HepG2 (cell line): Measurements from ENCODE around the gene SH3D19. TPM values are rescaled to one million over a fixed set of nuclear protein-coding genes. Genes with fewer than 3 reads are reported as not detected.
A peak's percentile ranks its signal among the peaks of the same experiment; 100 is the strongest.

ENCODE experiments used
- ATAC-seq: fragments of 200-7000 bp; cut with Tn5 transposase; 3 replicates; pipeline ENCODE4 v1.9.1; 2020; ENCODE audit warnings: mild to moderate bottlenecking, moderate library complexity
- BruUV-seq: library from RNA; stranded (reverse); fragments of 400-500 nt; replicated peaks from 2 replicates; lab custom pipeline; 2021; lab: Mats Ljungman, UMichigan
- CTCF ChIA-PET: fragments of 300-600 bp; formaldehyde crosslinking; extraction: SDS; loops from one replicate; lab custom pipeline; 2021; ENCODE audit warnings: low total read pairs, inconsistent platforms, low intra/inter-chr PET ratio; lab: Yijun Ruan, JAX
- POLR2A ChIA-PET: fragments of 350-600 bp; sonication (Branson Sonifier 250); formaldehyde crosslinking; loops from one replicate; lab custom pipeline; 2020; ENCODE audit warnings: antibody characterized with exemption, inconsistent platforms; lab: Yijun Ruan, JAX
- DNase-seq: peaks from one replicate; pipeline ENCODE4 v3.0.0-alpha.2; 2015; ENCODE audit warnings: low spot score
- FAIRE-seq: peaks from 3 replicates; lab custom pipeline; 2011; peaks lifted over from hg19 to GRCh38; lab: Jason Lieb, UNC
- H2AFZ ChIP-seq: one replicate; pipeline ENCODE4 v1.6.1; 2011; ENCODE audit warnings: low read length, inconsistent platforms
- H3K27ac ChIP-seq: fragments of 300-600 bp; 3 replicates; pipeline ENCODE4 v1.8.0; 2011; ENCODE audit warnings: mixed run types, mild to moderate bottlenecking, mixed read lengths, low read length, inconsistent platforms; ENCODE audit not compliant: insufficient read depth; ENCODE audit errors: extremely low read length
- H3K27me3 ChIP-seq, 2 experiments: fragments of 200-600 bp in 1 of 2; 2 replicates in 1 of 2; 3 replicates in 1 of 2; pipeline versions ENCODE4 v1.6.0 to v1.8.0; 2011; ENCODE audit warnings: low read length in 2 of 2, mild to moderate bottlenecking in 2 of 2, moderate library complexity in 2 of 2, inconsistent platforms in 1 of 2; ENCODE audit not compliant: insufficient read depth in 2 of 2, control insufficient read depth in 1 of 2
- H3K36me3 ChIP-seq, 2 experiments: fragments of 200-600 bp in 1 of 2; replicated peaks in 1 of 2; 2 replicates in 1 of 2; 3 replicates in 1 of 2; pipeline versions ENCODE4 v1.5.1 to v1.8.0; 2011; ENCODE audit warnings: low read length in 2 of 2, inconsistent platforms in 1 of 2; ENCODE audit not compliant: insufficient read depth in 2 of 2, control insufficient read depth in 1 of 2
- H3K4me1 ChIP-seq: 2 replicates; pipeline ENCODE4 v1.5.1; 2012; ENCODE audit warnings: low read length, inconsistent platforms; ENCODE audit not compliant: insufficient read depth
- H3K4me2 ChIP-seq: 2 replicates; pipeline ENCODE4 v1.6.0; 2011; ENCODE audit warnings: low read depth, low read length, inconsistent platforms
- H3K4me3 ChIP-seq, 3 experiments: fragments of 200-600 bp in 1 of 3; sonication (generic), shearing (Covaris generic) in 1 of 3; replicated peaks in 1 of 3; 2 replicates each; pipeline ENCODE4 v1.5.1; 2011 to 2016; ENCODE audit warnings: low read length in 3 of 3, inconsistent platforms in 2 of 3, low read depth in 2 of 3, mild to moderate bottlenecking in 2 of 3, control low read depth in 1 of 3, mixed read lengths in 1 of 3; ENCODE audit not compliant: insufficient read depth in 1 of 3
- H3K79me2 ChIP-seq: one replicate; pipeline ENCODE4 v1.6.1; 2011; ENCODE audit warnings: low read length, inconsistent platforms; ENCODE audit not compliant: insufficient read depth
- H3K9ac ChIP-seq: 2 replicates; pipeline ENCODE4 v1.6.0; 2011; ENCODE audit warnings: mild to moderate bottlenecking, low read depth, low read length, inconsistent platforms; ENCODE audit not compliant: insufficient read depth
- H3K9me3 ChIP-seq: 2 replicates; pipeline ENCODE4 v1.5.1; 2012; ENCODE audit warnings: mild to moderate bottlenecking, low read length
- H4K20me1 ChIP-seq: 2 replicates; pipeline ENCODE4 v1.6.0; 2011; ENCODE audit warnings: inconsistent platforms, mild to moderate bottlenecking, low read length, moderate library complexity; ENCODE audit not compliant: insufficient read depth
- CCDC6 ChIP-seq: sonication (generic); formaldehyde crosslinking; IDR thresholded peaks from 2 replicates; pipeline ENCODE4 v1.8.1; 2022; ENCODE audit warnings: mild to moderate bottlenecking, missing genetic modification reagents, moderate library complexity
- CEBPB ChIP-seq: IDR thresholded peaks from 2 replicates; pipeline ENCODE4 v1.6.1; 2011; ENCODE audit warnings: low read depth, low read length, improper control_type of control experiment, borderline replicate concordance
- CEBPG ChIP-seq: IDR thresholded peaks from 2 replicates; pipeline ENCODE4 v1.6.1; 2016
- DZIP1 ChIP-seq: sonication (generic); formaldehyde crosslinking; IDR thresholded peaks from 2 replicates; pipeline ENCODE4 v1.5.0; 2020; ENCODE audit warnings: mild to moderate bottlenecking, missing genetic modification reagents
- HDAC2 ChIP-seq: sonication (generic); formaldehyde crosslinking; IDR thresholded peaks from 2 replicates; pipeline ENCODE4 v1.4.0; 2020; ENCODE audit warnings: missing genetic modification reagents
- RXRB ChIP-seq: IDR thresholded peaks from 2 replicates; pipeline ENCODE4 v1.6.1; 2016; ENCODE audit warnings: borderline replicate concordance, missing genetic modification reagents, missing compliant biosample characterization
- SRSF4 ChIP-seq: fragments of 200-400 bp; formaldehyde crosslinking; IDR thresholded peaks from one replicate; pipeline ENCODE4 v1.6.1; 2018; ENCODE audit warnings: mild to moderate bottlenecking, low read depth, low read length, moderate library complexity; ENCODE audit not compliant: poor library complexity, severe bottlenecking
- WGBS: methylation state at CpG from one replicate; pipeline ENCODE4 v1.1.6; 2017; ENCODE audit warnings: low lambda C conversion rate; 5-methylcytosine and 5-hydroxymethylcytosine counted together
- in situ Hi-C: cut with HindIII; loops from 2 replicates; pipeline ENCODE4 v1.10.0; 2017; ENCODE audit warnings: low pct_unique_long_range_greater_than_20kb; ENCODE audit not compliant: extremely low pct_ligation_motif_present
- intact Hi-C: fragments of 100-400 bp; cut with micrococcal nuclease; formaldehyde crosslinking; loops from one replicate; pipeline ENCODE4 v1.10.0; 2022; ENCODE audit not compliant: unreplicated experiment
- polyA plus RNA-seq, 8 experiments: library from polyadenylated mRNA; depleted of rRNA in 3 of 8; stranded (reverse) in 7 of 8; unstranded in 1 of 8; fragments of >200 nt; fragmentation: Illumina TruSeq in 4 of 8; extraction: Trizol in 4 of 8; gene quantifications; 2 replicates each; pipeline versions ENCODE4 v1.2.1 to v1.2.3, GENCODE V29; 2011 to 2016; ENCODE audit warnings: low read depth in 4 of 8, missing spikeins in 1 of 8, mixed read lengths in 1 of 8; ENCODE audit not compliant: insufficient read depth in 1 of 8
- total RNA-seq, 5 experiments: library from RNA; depleted of rRNA; stranded (reverse); fragments of >200 nt; fragmentation: Illumina TruSeq; extraction: Trizol; gene quantifications; 2 replicates each; pipeline ENCODE4 v1.2.3, GENCODE V29; 2016; ENCODE audit warnings: low read depth in 1 of 5
- TF ChIP-seq, protein P1 (sequence below): sonication (generic); formaldehyde crosslinking; IDR thresholded peaks from 2 replicates; pipeline ENCODE4 v1.5.0; 2020; ENCODE audit warnings: mild to moderate bottlenecking, missing genetic modification reagents, borderline replicate concordance
- TF ChIP-seq, protein P2 (sequence below): sonication (generic); formaldehyde crosslinking; IDR thresholded peaks from 2 replicates; pipeline ENCODE4 v1.8.0; 2022; ENCODE audit warnings: low read depth, missing genetic modification reagents

The SH3D19 gene
- total and polyA plus RNA-seq, 2 of the 13 experiments (the other 11 are each of a cell fraction or from before 2014, with no cell fraction given), result 31.2 to 38.0 TPM

- TF ChIP-seq, protein P1, sequence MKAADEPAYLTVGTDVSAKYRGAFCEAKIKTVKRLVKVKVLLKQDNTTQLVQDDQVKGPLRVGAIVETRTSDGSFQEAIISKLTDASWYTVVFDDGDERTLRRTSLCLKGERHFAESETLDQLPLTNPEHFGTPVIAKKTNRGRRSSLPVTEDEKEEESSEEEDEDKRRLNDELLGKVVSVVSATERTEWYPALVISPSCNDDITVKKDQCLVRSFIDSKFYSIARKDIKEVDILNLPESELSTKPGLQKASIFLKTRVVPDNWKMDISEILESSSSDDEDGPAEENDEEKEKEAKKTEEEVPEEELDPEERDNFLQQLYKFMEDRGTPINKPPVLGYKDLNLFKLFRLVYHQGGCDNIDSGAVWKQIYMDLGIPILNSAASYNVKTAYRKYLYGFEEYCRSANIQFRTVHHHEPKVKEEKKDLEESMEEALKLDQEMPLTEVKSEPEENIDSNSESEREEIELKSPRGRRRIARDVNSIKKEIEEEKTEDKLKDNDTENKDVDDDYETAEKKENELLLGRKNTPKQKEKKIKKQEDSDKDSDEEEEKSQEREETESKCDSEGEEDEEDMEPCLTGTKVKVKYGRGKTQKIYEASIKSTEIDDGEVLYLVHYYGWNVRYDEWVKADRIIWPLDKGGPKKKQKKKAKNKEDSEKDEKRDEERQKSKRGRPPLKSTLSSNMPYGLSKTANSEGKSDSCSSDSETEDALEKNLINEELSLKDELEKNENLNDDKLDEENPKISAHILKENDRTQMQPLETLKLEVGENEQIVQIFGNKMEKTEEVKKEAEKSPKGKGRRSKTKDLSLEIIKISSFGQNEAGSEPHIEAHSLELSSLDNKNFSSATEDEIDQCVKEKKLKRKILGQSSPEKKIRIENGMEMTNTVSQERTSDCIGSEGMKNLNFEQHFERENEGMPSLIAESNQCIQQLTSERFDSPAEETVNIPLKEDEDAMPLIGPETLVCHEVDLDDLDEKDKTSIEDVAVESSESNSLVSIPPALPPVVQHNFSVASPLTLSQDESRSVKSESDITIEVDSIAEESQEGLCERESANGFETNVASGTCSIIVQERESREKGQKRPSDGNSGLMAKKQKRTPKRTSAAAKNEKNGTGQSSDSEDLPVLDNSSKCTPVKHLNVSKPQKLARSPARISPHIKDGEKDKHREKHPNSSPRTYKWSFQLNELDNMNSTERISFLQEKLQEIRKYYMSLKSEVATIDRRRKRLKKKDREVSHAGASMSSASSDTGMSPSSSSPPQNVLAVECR (CRISPR knock-in tag), result no peak
- TF ChIP-seq HDAC2 (CRISPR knock-in tag) (no peak), DZIP1 (no peak)
Measured at GRCh38 chr4:151148261-151148660, 177.1 kb downstream of the SH3D19 start (continued).

- H3K27ac ChIP-seq, result no peak overlapping the region
- intact Hi-C loops, result no loop called here
- H3K4me3 ChIP-seq, result no peak overlapping the region
- no peaks in the 10 kb centered on the region for H3K79me2 ChIP-seq
- ATAC-seq, result peak; percentile 30; the same call in 1 of the 3 replicates
- no TSS peak for BruUV-seq
- H3K9me3 ChIP-seq, result no peaks in the 10 kb centered on the region
- 78% methylated on average over 3 of the region's 3 CpGs for WGBS
- TF ChIP-seq CEBPB (peak; percentile 70; the same call in 1 of the 2 replicates), CEBPG (CRISPR knock-in tag) (0 out of 2 replicates have a peak, but pooled peaks have one; percentile 17), SRSF4 (no peak), RXRB (CRISPR knock-in tag) (no peak), CCDC6 (CRISPR knock-in tag) (no peak)
- TF ChIP-seq, protein P2, sequence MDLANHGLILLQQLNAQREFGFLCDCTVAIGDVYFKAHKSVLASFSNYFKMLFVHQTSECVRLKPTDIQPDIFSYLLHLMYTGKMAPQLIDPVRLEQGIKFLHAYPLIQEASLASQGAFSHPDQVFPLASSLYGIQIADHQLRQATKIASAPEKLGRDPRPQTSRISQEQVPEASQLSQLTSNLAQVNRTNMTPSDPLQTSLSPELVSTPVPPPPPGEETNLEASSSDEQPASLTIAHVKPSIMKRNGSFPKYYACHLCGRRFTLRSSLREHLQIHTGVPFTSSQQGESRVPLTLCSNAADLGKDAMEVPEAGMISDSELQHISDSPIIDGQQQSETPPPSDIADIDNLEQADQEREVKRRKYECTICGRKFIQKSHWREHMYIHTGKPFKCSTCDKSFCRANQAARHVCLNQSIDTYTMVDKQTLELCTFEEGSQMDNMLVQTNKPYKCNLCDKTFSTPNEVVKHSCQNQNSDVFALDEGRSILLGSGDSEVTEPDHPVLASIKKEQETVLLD (CRISPR knock-in tag), result no peak
- H3K36me3 ChIP-seq, result peaks cover 20 to 65% of the 10 kb centered on the region in 2 experiments
- in situ Hi-C loops, result no loop called here
- H3K4me2 ChIP-seq, result no peak overlapping the region
- no peak for DNase-seq
- peaks cover 10% of the 10 kb centered on the region; the same call in 1 of the 2 replicates for H3K4me1 ChIP-seq
- H3K9ac ChIP-seq, result no peak overlapping the region
- H3K27me3 ChIP-seq, result no peaks in the 10 kb centered on the region
- H4K20me1 ChIP-seq, result no peaks in the 10 kb centered on the region
- CTCF ChIA-PET, result no interaction called here
- no peak overlapping the region for H2AFZ ChIP-seq
- POLR2A ChIA-PET, result no interaction called here
- FAIRE-seq, result no peak
Measured at GRCh38 chr4:151147000-151147399, 178.4 kb downstream of the SH3D19 start.
